EH (cell line): ENCODE results near the gene TDP1.
"Not testable (repeated sequence)": the region's sequence is repeated elsewhere in the genome, so short reads cannot be mapped to it uniquely, and the experiment has no call there.

Experiments used
- DNase-seq: peaks from one replicate; pipeline ENCODE4 v3.0.0-alpha.2; 2015; ENCODE audit warnings: low read depth

Gene TDP1

GRCh38 chr14:89990218-89990617 is 34.5 kb downstream of the TDP1 start:
- DNase-seq = no peak

- DNase-seq = no peak
Measured at GRCh38 chr14:89990623-89991275, 35.0 kb downstream of the TDP1 start.

GRCh38 chr14:89992273-89992672 is 36.5 kb downstream of the TDP1 start:
- DNase-seq = no peak

DNA sequence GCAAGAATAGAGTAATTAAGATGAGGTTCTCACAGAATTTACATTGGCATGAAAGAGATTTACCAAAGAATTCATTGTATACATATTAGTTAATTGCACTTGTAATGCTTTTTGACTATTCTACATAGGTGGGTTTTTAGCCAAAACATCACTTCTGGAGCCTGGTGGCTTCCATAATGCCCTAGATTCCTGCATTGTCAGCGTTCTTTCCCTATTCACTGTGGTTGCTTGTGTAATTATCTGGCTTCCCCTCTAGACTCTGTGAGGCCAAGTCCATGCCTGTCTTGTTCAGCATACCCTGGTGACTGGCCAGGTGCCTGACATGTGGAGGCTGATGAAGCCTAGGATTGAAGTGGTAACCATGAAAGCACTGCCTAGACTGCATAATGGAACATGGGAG is 41.2 kb downstream of the TDP1 start:
- no peak for DNase-seq

GRCh38 chr14:90000935-90001334 is 45.2 kb downstream of the TDP1 start:
- DNase-seq = no peak

DNA sequence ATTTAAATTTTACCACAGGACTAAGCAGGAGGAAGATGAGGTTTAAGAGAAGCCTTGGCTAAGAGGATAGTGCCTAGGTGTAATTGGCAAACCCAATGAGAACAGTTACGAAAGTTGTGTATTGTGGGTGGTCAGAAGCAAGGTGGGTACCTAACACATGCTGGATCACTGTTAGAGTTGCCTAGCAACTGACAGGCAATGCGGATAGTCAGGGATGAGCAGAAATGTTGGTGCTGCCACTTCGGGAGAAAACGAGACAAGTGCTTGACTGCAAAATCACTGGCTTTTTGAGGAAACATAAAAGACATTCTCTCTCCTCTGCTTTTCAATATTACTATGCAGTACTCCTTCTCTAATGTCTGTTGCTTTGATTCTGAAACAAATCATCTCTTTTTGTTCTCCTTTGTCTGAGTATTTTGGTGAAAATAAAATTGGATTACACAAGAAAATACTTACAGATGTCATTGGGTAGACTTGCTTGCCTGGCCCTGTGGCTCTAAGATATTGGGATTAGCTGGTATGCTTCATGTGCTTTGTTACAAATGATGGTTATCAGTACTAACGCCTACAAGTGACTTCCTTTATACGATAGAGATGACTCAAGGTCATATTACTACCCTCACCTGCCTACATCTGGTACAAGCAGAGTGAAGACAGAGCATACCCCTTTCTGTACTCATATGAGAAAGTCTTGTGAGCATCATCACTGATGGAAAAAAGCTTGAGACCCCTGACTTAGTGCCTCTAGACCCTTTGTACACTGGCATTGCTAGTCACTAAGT is 48.0 kb downstream of the TDP1 start:
- DNase-seq = no peak

DNA sequence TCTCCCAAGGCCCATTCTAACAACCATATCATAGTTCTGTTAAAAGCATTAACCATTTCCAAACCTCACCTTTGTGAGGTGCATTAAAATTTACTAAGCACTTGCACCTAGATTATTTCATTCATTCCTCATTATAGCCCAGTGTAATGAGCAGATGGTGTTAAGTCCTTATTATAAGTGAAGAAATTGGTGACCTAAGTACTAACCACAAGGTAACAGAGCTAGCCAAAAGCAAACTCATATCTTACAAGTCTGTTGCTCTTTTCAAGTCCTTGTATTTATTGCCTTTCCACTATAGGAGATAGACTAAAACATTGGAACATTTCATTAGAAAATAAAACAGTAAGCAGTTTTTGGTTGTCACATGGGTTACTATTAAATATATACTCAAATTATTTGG is 49.7 kb downstream of the TDP1 start:
- DNase-seq = no peak

DNA sequence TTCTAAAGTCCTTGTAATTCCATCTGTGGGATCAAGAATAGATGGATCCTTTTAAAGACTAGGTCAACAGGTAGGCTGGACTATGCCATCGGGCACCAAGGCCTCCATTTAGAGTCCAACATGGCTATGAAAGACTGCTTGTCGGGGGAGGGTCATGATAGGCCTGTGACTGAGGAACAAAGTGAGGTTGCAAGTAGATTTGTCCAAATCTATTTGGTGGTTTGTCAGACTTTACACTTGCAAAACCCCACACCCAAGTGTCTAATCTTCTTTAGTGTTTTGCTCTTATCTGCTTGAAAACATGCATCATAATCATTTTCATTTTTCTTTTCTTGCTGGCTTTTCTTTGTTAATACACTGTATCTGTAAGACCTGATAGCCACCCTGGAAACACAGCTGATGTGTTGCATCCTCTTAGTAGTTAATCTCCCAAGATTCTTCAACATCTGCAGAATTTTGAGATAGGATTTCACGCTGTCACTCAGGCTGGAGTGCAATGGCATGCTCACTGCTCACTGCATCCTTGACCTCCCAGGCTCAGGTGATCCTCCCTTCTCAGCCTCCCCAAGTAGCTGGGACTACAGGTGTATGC is 50.3 kb downstream of the TDP1 start:
- no peak for DNase-seq

DNA sequence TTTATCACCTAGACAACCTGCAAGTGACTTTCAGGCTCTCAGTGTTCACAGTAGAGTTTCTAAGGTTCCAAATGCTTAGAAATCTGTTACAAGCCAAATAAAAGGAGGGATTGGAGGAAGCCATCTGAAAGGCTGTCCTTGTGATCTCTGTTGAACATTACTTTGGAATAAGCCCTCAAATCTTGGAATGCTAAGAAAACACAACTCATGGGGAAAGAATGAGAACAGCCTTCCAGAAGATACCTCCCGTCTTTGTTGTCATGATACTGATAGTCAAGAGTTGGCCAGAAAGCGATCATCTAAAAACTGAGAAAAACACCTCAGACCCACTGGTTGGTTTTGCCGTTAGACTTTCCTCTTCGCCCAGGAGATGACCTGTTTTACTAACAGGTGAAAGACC is 61.6 kb downstream of the TDP1 start:
- peak; percentile 50 for DNase-seq

DNA sequence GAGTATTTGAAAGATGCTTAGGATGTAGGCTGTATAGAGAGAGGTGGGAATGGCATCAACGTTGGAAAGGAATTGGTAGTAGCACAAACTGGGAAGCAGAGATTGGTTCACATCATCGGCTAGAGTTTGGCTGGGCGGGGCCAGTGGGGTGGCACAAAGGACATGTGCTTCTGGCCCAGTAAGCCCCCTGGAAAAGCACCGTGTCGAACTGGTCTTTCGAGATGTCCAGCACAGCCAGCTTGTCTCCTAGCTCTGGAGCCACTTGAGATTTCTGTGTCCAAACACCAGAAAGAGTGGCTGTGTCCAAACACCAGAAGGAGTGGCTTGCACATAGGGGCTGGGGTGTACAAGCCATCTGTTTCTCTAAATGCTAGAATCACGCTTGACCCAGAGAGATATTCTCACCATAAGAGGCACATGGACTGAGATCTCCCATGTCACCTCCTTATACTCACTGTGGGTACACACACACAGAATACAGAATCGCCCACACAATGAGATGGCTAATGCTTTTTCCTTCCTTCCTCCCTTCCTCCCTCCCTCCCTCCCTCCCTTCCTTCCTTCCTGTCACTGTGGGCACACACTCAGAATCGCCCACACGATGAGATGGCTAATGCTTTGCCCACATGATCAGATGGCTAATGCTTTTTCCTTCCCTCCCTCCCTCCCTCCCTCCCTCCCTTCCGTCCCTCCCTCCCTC is 64.2 kb downstream of the TDP1 start:
- DNase-seq = no peak

DNA sequence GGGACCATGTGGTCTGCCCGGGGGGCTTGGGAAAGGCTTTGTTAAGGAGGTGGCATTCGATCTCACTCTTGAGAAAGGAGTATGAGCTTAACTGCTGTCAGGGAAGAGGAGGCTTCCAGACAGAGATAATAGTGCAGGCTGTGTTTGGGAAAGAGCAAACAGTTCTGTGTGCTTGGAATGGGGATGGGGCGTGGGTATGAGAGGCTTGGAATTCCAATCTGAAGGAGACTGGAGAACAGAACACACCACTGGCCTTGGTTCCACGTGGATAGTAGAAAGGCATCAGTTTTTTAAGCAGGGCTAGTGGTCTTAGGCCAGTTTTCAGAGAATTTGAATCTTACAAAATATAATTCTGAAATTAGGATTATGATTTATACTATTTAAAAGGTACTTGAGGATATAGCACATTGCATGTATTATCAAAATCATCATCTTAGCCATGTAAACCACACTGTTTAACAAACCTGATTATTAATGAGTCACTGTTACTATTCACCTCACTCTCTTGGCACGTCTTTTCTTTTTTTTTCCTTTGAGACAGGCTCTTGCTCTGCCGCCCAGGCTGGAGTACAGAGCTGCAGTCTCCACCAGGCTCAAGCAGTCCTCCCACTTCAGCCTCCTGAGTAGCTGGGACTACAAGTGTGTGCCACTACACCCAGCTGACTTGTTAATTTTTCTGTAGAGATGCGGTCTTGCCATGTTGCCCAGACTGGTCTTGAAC is 67.6 kb downstream of the TDP1 start:
- DNase-seq = no peak

- no peak for DNase-seq
Measured at GRCh38 chr14:90024910-90025309, 69.2 kb downstream of the TDP1 start.

GRCh38 chr14:90026608-90027007 is 70.9 kb downstream of the TDP1 start:
- DNase-seq = not testable (repeated sequence)

DNA sequence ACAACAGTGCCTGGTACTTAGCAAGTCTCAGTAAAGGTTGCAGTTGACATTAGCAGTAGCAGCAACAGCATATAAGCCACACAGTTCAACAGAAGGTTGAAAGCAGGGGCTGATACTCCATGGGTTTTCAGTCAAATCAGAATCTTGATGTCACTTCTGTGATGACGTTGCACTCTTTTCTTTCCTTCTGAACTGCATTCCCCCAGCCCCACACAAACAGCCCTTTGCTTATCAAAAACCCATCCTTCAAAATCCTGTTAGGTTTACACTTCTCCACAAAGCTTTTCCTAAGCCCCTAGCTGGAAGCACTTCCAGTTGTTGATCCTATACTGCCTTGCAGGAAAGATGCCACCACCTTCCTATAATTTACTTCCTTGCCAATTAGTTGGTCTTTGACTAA is 72.1 kb downstream of the TDP1 start:
- no peak for DNase-seq

DNA sequence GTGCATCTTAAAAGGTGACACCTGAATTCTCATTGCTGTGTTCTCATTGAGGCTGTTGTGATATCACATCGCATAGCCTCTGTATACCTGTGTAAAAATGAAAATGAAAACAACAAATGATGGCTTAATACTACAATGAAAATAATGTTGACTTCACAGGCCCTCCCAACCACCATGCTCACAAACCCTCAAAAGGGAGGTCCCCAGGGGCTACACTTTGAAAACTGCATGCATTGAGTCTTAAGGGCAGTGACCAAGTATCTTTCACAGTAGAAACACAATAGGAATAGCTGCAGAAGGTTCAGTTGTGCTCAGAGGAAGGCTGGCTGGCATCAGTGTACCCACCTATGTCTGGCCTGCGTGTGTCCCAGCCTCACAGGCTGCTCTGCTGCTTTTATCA is 78.4 kb downstream of the TDP1 start:
- DNase-seq = no peak

- DNase-seq = no peak
Measured at GRCh38 chr14:90034835-90035525, 79.3 kb downstream of the TDP1 start.

DNA sequence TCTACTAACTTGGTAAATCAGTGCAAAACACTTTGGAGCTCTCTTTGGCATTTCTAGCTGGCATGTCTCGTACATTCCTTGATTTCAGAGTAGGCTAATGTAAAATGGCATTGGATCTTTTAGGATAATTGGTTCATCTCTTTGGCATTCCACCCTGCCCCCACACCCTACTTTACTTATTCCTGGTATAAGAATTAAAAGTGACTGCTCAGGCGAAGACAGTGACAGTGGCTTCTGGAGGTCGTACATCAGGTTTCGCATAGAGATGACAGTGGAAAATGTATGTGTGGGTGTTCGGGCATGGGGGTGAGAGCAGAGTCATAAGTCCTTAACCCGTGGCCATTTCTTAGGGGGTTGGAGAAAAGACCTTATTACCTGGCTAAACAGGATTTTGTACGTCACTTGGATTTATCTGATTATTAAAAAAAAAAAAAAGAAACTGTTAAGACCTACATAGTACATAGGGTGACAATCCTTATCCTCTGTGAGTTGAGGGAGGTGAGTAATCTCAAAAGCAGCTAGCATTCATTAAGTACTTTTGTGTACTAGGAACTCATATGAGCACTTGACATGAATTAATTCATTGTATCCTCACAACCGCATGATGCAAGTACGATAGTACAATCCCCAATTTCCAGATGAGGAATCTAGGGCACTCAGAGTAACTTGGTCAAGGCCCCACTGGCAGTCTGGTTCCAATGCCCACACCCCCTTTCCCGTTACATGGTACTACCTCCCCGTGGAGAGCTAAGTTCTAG is 83.7 kb downstream of the TDP1 start:
- peak; percentile 24 for DNase-seq

GRCh38 chr14:90040411-90040810 is 84.7 kb downstream of the TDP1 start:
- DNase-seq = no peak

GRCh38 chr14:90042496-90043252 is 86.9 kb downstream of the TDP1 start:
- DNase-seq = no peak

DNA sequence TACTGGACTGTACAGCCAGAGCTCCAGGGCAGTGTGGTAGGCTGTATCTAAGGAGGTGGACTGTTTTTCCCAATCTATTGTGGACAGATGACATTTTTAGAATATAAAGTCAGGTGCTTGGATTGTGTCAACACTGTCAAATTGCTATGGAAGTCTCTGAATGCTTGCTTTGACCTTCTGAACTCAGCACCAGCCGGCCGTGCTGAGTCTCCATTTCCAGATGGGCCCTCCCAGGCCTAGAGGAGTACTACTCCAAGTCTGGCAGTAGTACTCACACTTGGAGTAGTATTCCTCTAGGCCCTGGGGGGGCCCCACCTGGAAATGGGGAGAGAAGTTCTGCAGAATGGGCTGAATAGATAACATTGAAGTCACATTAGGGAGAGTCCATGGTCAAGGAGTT is 89.9 kb downstream of the TDP1 start:
- no peak for DNase-seq
